ENCODE results near the gene ATG10.
A peak's percentile ranks its signal among the peaks of the same experiment; 100 is the strongest.
"Not testable (repeated sequence)": the region's sequence is repeated elsewhere in the genome, so short reads cannot be mapped to it uniquely, and the experiment has no call there.

Gene ATG10

DNA sequence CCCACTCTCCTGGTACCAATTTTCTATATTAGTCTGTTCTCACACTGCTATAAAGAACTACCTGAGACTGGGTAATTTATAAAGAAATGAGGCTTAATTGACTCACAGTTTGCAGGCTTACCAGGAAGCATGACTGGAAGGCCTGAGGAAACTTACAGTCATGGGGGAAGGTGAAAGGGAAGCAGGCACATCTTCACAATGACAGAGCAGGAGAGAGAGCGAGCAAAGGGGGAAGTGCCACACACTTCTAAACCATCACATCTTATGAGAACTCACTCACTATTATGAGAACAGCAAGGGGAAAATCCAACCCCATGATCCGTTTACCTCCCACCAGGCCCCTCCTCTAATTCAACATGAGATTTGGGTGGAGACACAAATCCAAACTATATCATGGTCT lies 72.2 kb downstream of the ATG10 start:
- no peak overlapping the region for H3K27ac ChIP-seq (ENCODE audit: low read depth, low read length)
- H3K9me3 ChIP-seq (ENCODE audit: control insufficient read depth in 5 of 5, low read length in 5 of 5): peaks cover 0 to 2% (median 0%) of the 10 kb centered on the region in 5 donors
- H3K4me3 ChIP-seq (ENCODE audit: low read depth in 1 of 5, low read length in 5 of 5): no peak overlapping the region
- no peak overlapping the region for H3K9ac ChIP-seq (ENCODE audit: low read length in 5 of 5)
- no peaks in the 10 kb centered on the region for H3K36me3 ChIP-seq (ENCODE audit: control insufficient read depth in 5 of 5, insufficient read depth in 5 of 5, low read length in 5 of 5)
- peaks cover 3 to 19% (median 10%) of the 10 kb centered on the region in 5 donors for H3K4me1 ChIP-seq (ENCODE audit: control insufficient read depth in 5 of 5, insufficient read depth in 5 of 5, low read length in 5 of 5)
- H3K27me3 ChIP-seq (ENCODE audit: control insufficient read depth in 5 of 5, insufficient read depth in 4 of 5, low read length in 5 of 5): no peaks in the 10 kb centered on the region

DNA sequence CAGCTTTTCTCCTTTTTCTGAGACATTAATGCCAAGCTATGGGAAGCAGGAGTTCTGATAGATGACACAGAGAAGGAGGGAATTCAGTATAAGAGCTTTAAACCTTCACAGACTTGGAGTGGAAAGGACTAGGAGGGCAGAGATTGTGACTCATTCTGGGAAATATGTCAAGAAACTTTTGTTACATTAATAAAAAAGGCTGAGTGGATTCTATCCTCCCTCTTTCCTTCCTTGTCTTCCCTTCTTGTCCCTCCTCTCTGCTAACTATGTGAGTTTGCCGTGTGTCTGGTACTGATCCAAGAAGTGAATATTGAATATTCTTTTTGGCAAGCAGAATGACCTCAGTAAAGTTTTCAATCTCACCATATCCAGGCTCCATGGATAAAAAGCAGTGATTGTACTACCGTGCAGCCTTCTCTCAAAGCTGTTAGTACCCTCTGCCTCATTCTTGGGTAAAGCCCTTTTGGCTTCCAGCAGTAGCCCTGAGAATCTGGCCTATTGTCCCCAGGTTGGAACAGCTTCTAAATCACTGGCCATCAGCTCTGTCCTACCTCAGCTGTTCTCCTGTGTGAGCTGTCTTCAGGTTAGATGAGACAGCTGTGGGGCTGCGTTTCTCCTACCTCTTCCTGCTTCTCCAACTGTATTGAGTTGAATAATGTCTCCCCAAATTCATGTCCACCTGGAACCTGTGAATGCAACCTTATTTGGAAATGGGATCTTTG lies 73.9 kb downstream of the ATG10 start:
- Histone ChIP-seq H3K27me3 (ENCODE audit: control insufficient read depth in 5 of 5, insufficient read depth in 4 of 5, low read length in 5 of 5) (no peaks in the 10 kb centered on the region), H3K27ac (ENCODE audit: low read depth, low read length) (no peak overlapping the region), H3K4me3 (ENCODE audit: low read depth in 1 of 5, low read length in 5 of 5) (peak overlapping the region in 2 of 5 donors; percentile 10 to 25), H3K9me3 (ENCODE audit: control insufficient read depth in 5 of 5, low read length in 5 of 5) (peaks cover 0 to 2% (median 0%) of the 10 kb centered on the region in 5 donors), H3K9ac (ENCODE audit: low read length in 5 of 5) (peak overlapping the region in 3 of 5 donors; percentile 4 to 32 (median 16)), H3K4me1 (ENCODE audit: control insufficient read depth in 5 of 5, insufficient read depth in 5 of 5, low read length in 5 of 5) (peaks cover 3 to 15% (median 10%) of the 10 kb centered on the region in 5 donors), H3K36me3 (ENCODE audit: control insufficient read depth in 5 of 5, insufficient read depth in 5 of 5, low read length in 5 of 5) (no peaks in the 10 kb centered on the region)

- Histone ChIP-seq H3K9ac (ENCODE audit: low read length in 5 of 5) (peak overlapping the region in 1 of 5 donors; percentile 16), H3K9me3 (ENCODE audit: control insufficient read depth in 5 of 5, low read length in 5 of 5) (peaks cover 0 to 2% (median 0%) of the 10 kb centered on the region in 5 donors), H3K36me3 (ENCODE audit: control insufficient read depth in 5 of 5, insufficient read depth in 5 of 5, low read length in 5 of 5) (no peaks in the 10 kb centered on the region), H3K4me1 (ENCODE audit: control insufficient read depth in 5 of 5, insufficient read depth in 5 of 5, low read length in 5 of 5) (peaks cover 3 to 15% (median 10%) of the 10 kb centered on the region in 5 donors), H3K27me3 (ENCODE audit: control insufficient read depth in 5 of 5, insufficient read depth in 4 of 5, low read length in 5 of 5) (no peaks in the 10 kb centered on the region), H3K27ac (ENCODE audit: low read depth, low read length) (no peak overlapping the region), H3K4me3 (ENCODE audit: low read depth in 1 of 5, low read length in 5 of 5) (peak overlapping the region in 2 of 5 donors; percentile 10 to 25)
Measured at GRCh38 chr5:82046276-82046647, 74.4 kb downstream of the ATG10 start.

GRCh38 chr5:82050955-82051354 lies 79.1 kb downstream of the ATG10 start:
- no peaks in the 10 kb centered on the region for H3K27me3 ChIP-seq (ENCODE audit: control insufficient read depth in 5 of 5, insufficient read depth in 4 of 5, low read length in 5 of 5)
- peaks cover 0 to 6% (median 5%) of the 10 kb centered on the region in 5 donors for H3K4me1 ChIP-seq (ENCODE audit: control insufficient read depth in 5 of 5, insufficient read depth in 5 of 5, low read length in 5 of 5)
- H3K9me3 ChIP-seq (ENCODE audit: control insufficient read depth in 5 of 5, low read length in 5 of 5): no peaks in the 10 kb centered on the region
- H3K4me3 ChIP-seq (ENCODE audit: low read depth in 1 of 5, low read length in 5 of 5): no peak overlapping the region
- H3K9ac ChIP-seq (ENCODE audit: low read length in 5 of 5): no peak overlapping the region
- no peaks in the 10 kb centered on the region for H3K36me3 ChIP-seq (ENCODE audit: control insufficient read depth in 5 of 5, insufficient read depth in 5 of 5, low read length in 5 of 5)
- no peak overlapping the region for H3K27ac ChIP-seq (ENCODE audit: low read depth, low read length)

DNA sequence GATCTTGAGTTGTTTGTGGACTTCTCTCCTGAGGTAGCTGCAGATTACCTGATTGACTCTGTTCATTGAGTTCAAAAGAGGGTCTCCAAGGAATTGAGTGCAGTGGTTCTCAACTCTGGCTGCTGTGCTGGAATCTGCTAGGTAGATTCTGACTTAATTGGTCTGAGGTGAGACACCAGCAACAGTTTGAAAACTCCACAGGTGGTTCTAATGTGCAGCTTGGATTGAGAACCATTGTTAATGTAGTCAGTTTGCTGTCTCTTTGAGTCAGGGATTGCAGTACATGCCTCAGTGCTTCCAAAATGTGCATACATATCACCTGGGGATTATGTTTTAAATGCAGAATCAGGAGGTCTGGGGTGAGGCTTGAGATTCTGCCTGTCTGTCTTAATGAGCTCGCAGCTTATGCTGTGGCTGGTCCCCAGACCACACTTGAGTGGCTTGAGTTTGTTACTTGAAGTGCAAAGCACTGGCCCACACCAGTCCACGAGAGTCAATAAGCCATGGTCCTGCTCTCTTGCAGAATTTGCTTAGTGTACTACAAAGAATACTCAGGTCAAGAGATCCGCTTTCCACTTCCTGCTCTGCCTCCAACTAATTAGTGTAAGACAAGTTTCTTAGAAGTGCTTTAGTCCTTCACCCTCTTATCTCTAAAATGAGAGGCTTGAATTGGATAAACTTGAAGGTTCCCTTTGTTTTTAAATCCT lies 82.3 kb downstream of the ATG10 start:
- Histone ChIP-seq H3K36me3 (ENCODE audit: control insufficient read depth in 5 of 5, insufficient read depth in 5 of 5, low read length in 5 of 5) (no peaks in the 10 kb centered on the region), H3K9me3 (ENCODE audit: control insufficient read depth in 5 of 5, low read length in 5 of 5) (no peaks in the 10 kb centered on the region), H3K27ac (ENCODE audit: low read depth, low read length) (no peak overlapping the region), H3K27me3 (ENCODE audit: control insufficient read depth in 5 of 5, insufficient read depth in 4 of 5, low read length in 5 of 5) (no peaks in the 10 kb centered on the region), H3K4me1 (ENCODE audit: control insufficient read depth in 5 of 5, insufficient read depth in 5 of 5, low read length in 5 of 5) (no peaks in the 10 kb centered on the region), H3K9ac (ENCODE audit: low read length in 5 of 5) (no peak overlapping the region), H3K4me3 (ENCODE audit: low read depth in 1 of 5, low read length in 5 of 5) (no peak overlapping the region)

- no peaks in the 10 kb centered on the region for H3K36me3 ChIP-seq (ENCODE audit: control insufficient read depth in 5 of 5, insufficient read depth in 5 of 5, low read length in 5 of 5)
- no peaks in the 10 kb centered on the region for H3K9me3 ChIP-seq (ENCODE audit: control insufficient read depth in 5 of 5, low read length in 5 of 5)
- H3K9ac ChIP-seq (ENCODE audit: low read length in 5 of 5): no peak overlapping the region
- H3K27ac ChIP-seq (ENCODE audit: low read depth, low read length): no peak overlapping the region
- H3K4me3 ChIP-seq (ENCODE audit: low read depth in 1 of 5, low read length in 5 of 5): no peak overlapping the region
- no peaks in the 10 kb centered on the region for H3K27me3 ChIP-seq (ENCODE audit: control insufficient read depth in 5 of 5, insufficient read depth in 4 of 5, low read length in 5 of 5)
- H3K4me1 ChIP-seq (ENCODE audit: control insufficient read depth in 5 of 5, insufficient read depth in 5 of 5, low read length in 5 of 5): no peaks in the 10 kb centered on the region
Measured at GRCh38 chr5:82057051-82057450, 85.2 kb downstream of the ATG10 start.

GRCh38 chr5:82058710-82059109 lies 86.9 kb downstream of the ATG10 start:
- Histone ChIP-seq H3K27me3 (ENCODE audit: control insufficient read depth in 5 of 5, insufficient read depth in 4 of 5, low read length in 5 of 5) (no peaks in the 10 kb centered on the region), H3K4me1 (ENCODE audit: control insufficient read depth in 5 of 5, insufficient read depth in 5 of 5, low read length in 5 of 5) (no peaks in the 10 kb centered on the region), H3K36me3 (ENCODE audit: control insufficient read depth in 5 of 5, insufficient read depth in 5 of 5, low read length in 5 of 5) (no peaks in the 10 kb centered on the region), H3K9me3 (ENCODE audit: control insufficient read depth in 5 of 5, low read length in 5 of 5) (no peaks in the 10 kb centered on the region), H3K9ac (ENCODE audit: low read length in 5 of 5) (no peak overlapping the region), H3K27ac (ENCODE audit: low read depth, low read length) (no peak overlapping the region), H3K4me3 (ENCODE audit: low read depth in 1 of 5, low read length in 5 of 5) (no peak overlapping the region)

- Histone ChIP-seq H3K4me3 (ENCODE audit: low read depth in 1 of 5, low read length in 5 of 5) (no peak overlapping the region), H3K4me1 (ENCODE audit: control insufficient read depth in 5 of 5, insufficient read depth in 5 of 5, low read length in 5 of 5) (peaks cover 0 to 5% (median 0%) of the 10 kb centered on the region in 5 donors), H3K36me3 (ENCODE audit: control insufficient read depth in 5 of 5, insufficient read depth in 5 of 5, low read length in 5 of 5) (no peaks in the 10 kb centered on the region), H3K9ac (ENCODE audit: low read length in 5 of 5) (no peak overlapping the region), H3K27me3 (ENCODE audit: control insufficient read depth in 5 of 5, insufficient read depth in 4 of 5, low read length in 5 of 5) (no peaks in the 10 kb centered on the region), H3K27ac (ENCODE audit: low read depth, low read length) (no peak overlapping the region), H3K9me3 (ENCODE audit: control insufficient read depth in 5 of 5, low read length in 5 of 5) (no peaks in the 10 kb centered on the region)
Measured at GRCh38 chr5:82066791-82067190, 95.0 kb downstream of the ATG10 start.

GRCh38 chr5:82068042-82068441 lies 96.2 kb downstream of the ATG10 start:
- H3K9ac ChIP-seq (ENCODE audit: low read length in 5 of 5); H3K27me3 ChIP-seq (ENCODE audit: control insufficient read depth in 5 of 5, insufficient read depth in 4 of 5, low read length in 5 of 5); H3K4me1 ChIP-seq (ENCODE audit: control insufficient read depth in 5 of 5, insufficient read depth in 5 of 5, low read length in 5 of 5); H3K27ac ChIP-seq (ENCODE audit: low read depth, low read length); H3K4me3 ChIP-seq (ENCODE audit: low read depth in 1 of 5, low read length in 5 of 5); H3K36me3 ChIP-seq (ENCODE audit: control insufficient read depth in 5 of 5, insufficient read depth in 5 of 5, low read length in 5 of 5); H3K9me3 ChIP-seq (ENCODE audit: control insufficient read depth in 5 of 5, low read length in 5 of 5): not testable (repeated sequence)

- Histone ChIP-seq H3K9ac (ENCODE audit: low read length in 5 of 5) (no peak overlapping the region), H3K27ac (ENCODE audit: low read depth, low read length) (no peak overlapping the region), H3K4me3 (ENCODE audit: low read depth in 1 of 5, low read length in 5 of 5) (peak overlapping the region in 3 of 5 donors; percentile 16 to 39 (median 37))
Measured at GRCh38 chr5:82068723-82069122, 96.9 kb downstream of the ATG10 start.

More at GRCh38 chr5:82068723-82069122, 96.9 kb downstream of the ATG10 start:
- H3K9me3 ChIP-seq (ENCODE audit: control insufficient read depth in 5 of 5, low read length in 5 of 5): no peaks in the 10 kb centered on the region
- H3K27me3 ChIP-seq (ENCODE audit: control insufficient read depth in 5 of 5, insufficient read depth in 4 of 5, low read length in 5 of 5): no peaks in the 10 kb centered on the region
- no peaks in the 10 kb centered on the region for H3K36me3 ChIP-seq (ENCODE audit: control insufficient read depth in 5 of 5, insufficient read depth in 5 of 5, low read length in 5 of 5)
- peaks cover 0 to 5% (median 0%) of the 10 kb centered on the region in 5 donors for H3K4me1 ChIP-seq (ENCODE audit: control insufficient read depth in 5 of 5, insufficient read depth in 5 of 5, low read length in 5 of 5)
